Neutrophil (primary cell): Measurements from ENCODE around the gene RPUSD4.

Source experiments
- H3K27ac ChIP-seq: fragments of 200-600 bp; sonication (generic); 2 replicates; pipeline ENCODE4 v1.5.1; 2016; ENCODE audit warnings: mild to moderate bottlenecking, moderate library complexity
- H3K27me3 ChIP-seq: fragments of 200-600 bp; sonication (generic); 2 replicates; pipeline ENCODE4 v1.6.0; 2016; ENCODE audit warnings: mild to moderate bottlenecking
- H3K36me3 ChIP-seq: fragments of 200-600 bp; sonication (generic); 2 replicates; pipeline ENCODE4 v1.5.1; 2017
- H3K4me1 ChIP-seq, 2 experiments: fragments of 200-600 bp in 1 of 2; sonication (generic) in 1 of 2; 1 replicate in 1 of 2; 2 replicates in 1 of 2; pipeline versions ENCODE4 v1.5.1 to v1.6.1; 2013 to 2016; ENCODE audit warnings: low read depth in 1 of 2, low read length in 1 of 2, mild to moderate bottlenecking in 1 of 2, moderate library complexity in 1 of 2; ENCODE audit not compliant: control insufficient read depth in 1 of 2, insufficient read depth in 1 of 2
- H3K4me3 ChIP-seq, 2 experiments: fragments of 200-600 bp in 1 of 2; sonication (generic) in 1 of 2; 1 replicate in 1 of 2; 2 replicates in 1 of 2; pipeline ENCODE4 v1.5.1; 2013 to 2016; ENCODE audit warnings: low read depth in 1 of 2, low read length in 1 of 2, mild to moderate bottlenecking in 1 of 2, moderate library complexity in 1 of 2
- H3K9me3 ChIP-seq: fragments of 200-600 bp; sonication (generic); 2 replicates; pipeline ENCODE4 v1.5.1; 2016
- CTCF ChIP-seq: fragments of 200-600 bp; sonication (generic); IDR thresholded peaks from 2 replicates; pipeline ENCODE4 v1.5.1; 2016; ENCODE audit warnings: antibody characterized with exemption

The RPUSD4 gene

GRCh38 chr11:126229858-126230540 lies 18.5 kb upstream of the RPUSD4 start:
- Histone ChIP-seq H3K27ac (no peak overlapping the region), H3K36me3 (peaks cover 8% of the 10 kb centered on the region)
- TF ChIP-seq CTCF = no peak

GRCh38 chr11:126226334-126227084 lies 15.1 kb upstream of the RPUSD4 start:
- Histone ChIP-seq H3K9me3 (peaks cover 5% of the 10 kb centered on the region), H3K27me3 (no peaks in the 10 kb centered on the region), H3K36me3 (peaks cover 5% of the 10 kb centered on the region), H3K4me1 (no peaks in the 10 kb centered on the region), H3K27ac (peak overlapping the region; percentile 79), H3K4me3 (no peak overlapping the region)
- TF ChIP-seq CTCF = no peak

More at GRCh38 chr11:126229858-126230540, 18.5 kb upstream of the RPUSD4 start:
- H3K4me3 ChIP-seq = no peak overlapping the region
- H3K9me3 ChIP-seq = peaks cover 5% of the 10 kb centered on the region
- H3K4me1 ChIP-seq = no peaks in the 10 kb centered on the region
- no peaks in the 10 kb centered on the region for H3K27me3 ChIP-seq

GRCh38 chr11:126225295-126225665 lies 13.8 kb upstream of the RPUSD4 start:
- Histone ChIP-seq H3K4me3 (no peak overlapping the region), H3K9me3 (peaks cover 5% of the 10 kb centered on the region), H3K36me3 (peaks cover 5% of the 10 kb centered on the region), H3K27me3 (no peaks in the 10 kb centered on the region), H3K27ac (peak overlapping the region; percentile 74), H3K4me1 (no peaks in the 10 kb centered on the region)
- no peak for TF ChIP-seq CTCF

GRCh38 chr11:126224647-126225294 lies 13.3 kb upstream of the RPUSD4 start:
- Histone ChIP-seq H3K27me3 (no peaks in the 10 kb centered on the region), H3K36me3 (peaks cover 1% of the 10 kb centered on the region), H3K4me1 (no peaks in the 10 kb centered on the region), H3K4me3 (no peak overlapping the region), H3K27ac (peak overlapping the region; percentile 74), H3K9me3 (peaks cover 5% of the 10 kb centered on the region)
- TF ChIP-seq CTCF = no peak

- TF ChIP-seq CTCF = no peak
- Histone ChIP-seq H3K36me3 (no peaks in the 10 kb centered on the region), H3K27ac (no peak overlapping the region), H3K9me3 (no peaks in the 10 kb centered on the region), H3K4me1 (peaks cover 12 to 14% of the 10 kb centered on the region in 2 experiments), H3K4me3 (no peak overlapping the region), H3K27me3 (no peaks in the 10 kb centered on the region)
These were observed 8.1 kb upstream of the RPUSD4 start for GRCh38 chr11:126219547-126219946.
